Mammary epithelial cell (primary cell): ENCODE data around the gene KCNH1.

Source experiments
- CTCF ChIP-seq, 2 donors: IDR thresholded peaks in 1 of 2; conservative IDR thresholded peaks in 1 of 2; 2 replicates each; pipeline ENCODE4 v1.5.1; 2011 to 2012; ENCODE audit warnings: inconsistent platforms in 2 of 2, low read length in 2 of 2, mild to moderate bottlenecking in 2 of 2, control low read depth in 1 of 2, low read depth in 1 of 2; ENCODE audit not compliant: insufficient read depth in 1 of 2; ENCODE audit errors: extremely low read depth in 1 of 2
- EZH2 ChIP-seq: IDR thresholded peaks from 2 replicates; pipeline ENCODE4 v1.6.1; 2012; ENCODE audit warnings: low read length, inconsistent platforms, borderline replicate concordance

GRCh38 chr1:210696709-210697108, 437.2 kb downstream of the KCNH1 start:
- TF ChIP-seq CTCF (conservative IDR thresholded peaks at IDR 0.05 in 1 of 2, IDR thresholded peaks at IDR 0.05 in 1 of 2; ENCODE audit: extremely low read depth in 1 of 2, insufficient read depth in 1 of 2, low read depth in 1 of 2, low read length in 2 of 2), result no peak
- no peak for TF ChIP-seq EZH2
